DMS79 treated with DMSO at 0.1 percent for 48 hours (cell line): ENCODE measurements around the gene IQSEC2.

Experiments
- DNase-seq: peaks from one replicate; lab custom pipeline; 2025; lab: John Stamatoyannopoulos, UW

IQSEC2 gene

GRCh38 chrX:53305219-53305995, 24.0 kb upstream of the IQSEC2 start:
- no peak for DNase-seq

- no peak for DNase-seq
Observed at GRCh38 chrX:53303195-53303594, 21.8 kb upstream of the IQSEC2 start.

- DNase-seq, result no peak
Observed at GRCh38 chrX:53300157-53300556, 18.8 kb upstream of the IQSEC2 start.

- no peak for DNase-seq
Observed at GRCh38 chrX:53294024-53294648, 12.8 kb upstream of the IQSEC2 start.

GRCh38 chrX:53291596-53291995, 10.2 kb upstream of the IQSEC2 start:
- DNase-seq, result no peak

GRCh38 chrX:53290441-53291041, 9.2 kb upstream of the IQSEC2 start:
- DNase-seq, result no peak

- no peak for DNase-seq
Observed at GRCh38 chrX:53288189-53288588, 6.8 kb upstream of the IQSEC2 start.

- DNase-seq, result peak; percentile 25
Observed at GRCh38 chrX:53287493-53288138, 6.2 kb upstream of the IQSEC2 start.

- no peak for DNase-seq
Observed at GRCh38 chrX:53286171-53286570, 4.8 kb upstream of the IQSEC2 start.

GRCh38 chrX:53285591-53285990, 4.2 kb upstream of the IQSEC2 start:
- no peak for DNase-seq

- peak; percentile 1 for DNase-seq
Observed at GRCh38 chrX:53284684-53285447, 3.5 kb upstream of the IQSEC2 start.

GRCh38 chrX:53283567-53283966, 2.2 kb upstream of the IQSEC2 start:
- no peak for DNase-seq

- DNase-seq, result no peak
Observed at GRCh38 chrX:53283099-53283498, 1.7 kb upstream of the IQSEC2 start.

GRCh38 chrX:53281963-53282695, 745 bp upstream of the IQSEC2 start:
- no peak for DNase-seq

- DNase-seq, result peak; percentile 31
Observed at GRCh38 chrX:53280331-53281320, 758 bp downstream of the IQSEC2 start.

- no peak for DNase-seq
Observed at GRCh38 chrX:53279296-53280237, 1.8 kb downstream of the IQSEC2 start.

- DNase-seq, result no peak
Observed at GRCh38 chrX:53272808-53273337, 8.5 kb downstream of the IQSEC2 start.

- no peak for DNase-seq
Observed at GRCh38 chrX:53269536-53270107, 11.8 kb downstream of the IQSEC2 start.
